C1 segment of cervical spinal cord (tissue), 14 donors: ENCODE measurements around the gene FSHR.

Experiments
- DNase-seq, 14 donors: peaks; one replicate each; lab custom pipeline; 2025; lab: John Stamatoyannopoulos, UW

FSHR gene, protein sequence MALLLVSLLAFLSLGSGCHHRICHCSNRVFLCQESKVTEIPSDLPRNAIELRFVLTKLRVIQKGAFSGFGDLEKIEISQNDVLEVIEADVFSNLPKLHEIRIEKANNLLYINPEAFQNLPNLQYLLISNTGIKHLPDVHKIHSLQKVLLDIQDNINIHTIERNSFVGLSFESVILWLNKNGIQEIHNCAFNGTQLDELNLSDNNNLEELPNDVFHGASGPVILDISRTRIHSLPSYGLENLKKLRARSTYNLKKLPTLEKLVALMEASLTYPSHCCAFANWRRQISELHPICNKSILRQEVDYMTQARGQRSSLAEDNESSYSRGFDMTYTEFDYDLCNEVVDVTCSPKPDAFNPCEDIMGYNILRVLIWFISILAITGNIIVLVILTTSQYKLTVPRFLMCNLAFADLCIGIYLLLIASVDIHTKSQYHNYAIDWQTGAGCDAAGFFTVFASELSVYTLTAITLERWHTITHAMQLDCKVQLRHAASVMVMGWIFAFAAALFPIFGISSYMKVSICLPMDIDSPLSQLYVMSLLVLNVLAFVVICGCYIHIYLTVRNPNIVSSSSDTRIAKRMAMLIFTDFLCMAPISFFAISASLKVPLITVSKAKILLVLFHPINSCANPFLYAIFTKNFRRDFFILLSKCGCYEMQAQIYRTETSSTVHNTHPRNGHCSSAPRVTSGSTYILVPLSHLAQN

DNA sequence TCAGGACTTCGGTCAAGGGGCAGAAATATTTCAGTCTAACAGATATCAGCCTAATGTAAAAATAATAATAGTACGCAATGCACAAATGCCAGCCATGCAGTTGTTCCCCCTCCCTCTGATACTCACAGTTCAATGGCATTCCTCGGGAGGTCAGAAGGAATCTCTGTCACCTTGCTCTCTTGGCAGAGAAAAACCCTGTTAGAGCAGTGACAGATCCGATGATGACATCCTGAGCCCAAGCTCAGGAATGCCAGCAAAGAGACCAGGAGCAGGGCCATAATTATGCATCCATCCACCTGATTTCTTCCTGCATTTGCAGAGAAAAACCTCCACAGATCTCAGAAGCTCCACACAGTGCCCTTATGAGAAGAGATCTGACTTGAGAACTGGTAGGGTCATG is at the start of gene FSHR:
Gene FSHR, minus strand, starts transcription at position 376 of the 400 bp plus-strand sequence. Its CDS starts 98 bp downstream, at position 278.
- no peak for DNase-seq

DNA sequence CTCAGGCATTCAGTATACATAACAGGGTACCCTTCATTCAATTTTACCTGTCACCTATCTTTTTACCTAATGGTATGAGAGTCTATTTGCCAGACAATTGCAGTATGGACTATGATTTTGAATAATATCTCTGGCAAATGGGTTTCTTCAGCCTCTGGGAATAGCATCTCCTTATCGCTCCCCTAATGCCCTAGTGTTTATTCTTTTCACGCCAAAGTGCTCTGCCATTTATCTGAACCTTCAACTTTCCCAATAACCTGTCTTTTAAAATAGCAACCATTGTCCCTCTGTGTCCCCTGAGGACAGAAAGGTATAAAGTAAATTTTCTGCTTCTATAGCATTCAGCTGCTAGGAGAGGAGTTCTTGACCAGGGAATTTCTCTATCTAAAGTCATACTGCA is 45.0 kb upstream of the FSHR start:
- no peak for DNase-seq

DNA sequence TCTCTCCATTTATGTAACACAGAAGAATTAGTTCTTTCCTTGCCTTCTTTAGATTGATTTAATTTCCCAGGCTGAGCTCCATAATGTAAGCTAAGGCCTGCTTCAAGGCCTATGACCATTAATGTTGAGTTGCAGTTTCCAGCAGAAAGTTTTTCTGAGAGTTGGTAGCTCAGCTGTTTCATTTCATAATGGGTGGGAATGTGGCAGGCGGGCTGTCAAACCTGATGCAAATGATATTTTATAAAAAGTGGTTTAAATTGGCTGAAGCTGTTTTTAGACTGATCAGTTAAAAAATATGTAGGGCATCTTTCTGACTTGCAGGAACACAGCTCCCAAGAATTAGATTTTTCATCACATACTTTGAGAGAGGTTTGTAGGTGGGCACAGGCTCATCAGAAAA is 40.4 kb upstream of the FSHR start:
- no peak for DNase-seq

DNA sequence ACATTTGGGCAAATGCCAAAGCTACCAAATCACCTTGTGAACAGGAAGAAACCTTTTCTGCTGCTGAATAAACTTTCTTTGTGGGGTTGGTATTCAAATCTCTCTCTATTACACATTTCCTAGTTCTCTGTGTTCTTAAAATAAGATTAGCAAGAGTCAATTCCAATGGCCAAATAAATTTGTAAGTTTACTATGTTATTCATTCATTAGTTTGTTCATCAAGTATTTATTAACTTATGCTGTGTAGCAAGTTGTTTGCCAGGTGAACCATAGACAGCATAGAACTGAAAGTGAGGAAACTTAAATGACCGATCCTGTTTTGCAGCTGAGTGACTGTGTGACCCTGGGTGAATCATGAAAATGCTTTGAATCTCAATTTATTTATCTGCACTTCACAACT is 37.7 kb upstream of the FSHR start:
- DNase-seq = no peak

DNA sequence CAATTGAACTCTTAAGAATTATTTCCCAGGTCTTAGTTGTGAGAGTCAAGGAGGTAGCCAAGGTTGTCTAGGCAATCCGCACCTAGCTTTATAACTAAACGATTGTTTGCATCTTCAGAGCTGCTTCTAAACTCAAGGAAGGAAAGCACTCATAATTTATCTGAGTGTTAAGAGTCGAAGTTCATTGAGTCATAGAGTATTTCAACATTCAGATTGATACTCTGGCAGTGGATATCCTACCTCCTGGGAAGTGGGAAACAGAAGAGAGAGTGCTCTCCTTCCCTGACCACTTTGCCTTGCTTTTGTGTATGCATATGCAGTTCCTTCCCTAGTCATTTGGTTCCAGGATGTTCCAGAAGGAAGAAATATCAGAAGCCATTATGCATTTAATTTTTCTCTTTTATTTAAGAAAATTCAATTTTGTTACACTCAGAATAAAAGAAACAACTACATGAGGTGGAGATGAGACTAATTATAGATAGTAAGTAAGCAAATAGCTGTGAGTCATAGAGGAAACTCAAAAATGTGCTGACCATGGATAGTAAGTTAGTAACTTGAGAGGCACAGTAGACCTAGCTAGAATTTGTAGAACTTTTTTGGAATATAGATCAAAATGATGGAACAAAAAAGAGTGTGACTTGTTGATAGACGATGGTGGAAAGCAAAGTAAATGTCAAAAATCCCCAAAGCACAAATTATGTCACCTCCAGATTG is 35.4 kb upstream of the FSHR start:
- DNase-seq = no peak

DNA sequence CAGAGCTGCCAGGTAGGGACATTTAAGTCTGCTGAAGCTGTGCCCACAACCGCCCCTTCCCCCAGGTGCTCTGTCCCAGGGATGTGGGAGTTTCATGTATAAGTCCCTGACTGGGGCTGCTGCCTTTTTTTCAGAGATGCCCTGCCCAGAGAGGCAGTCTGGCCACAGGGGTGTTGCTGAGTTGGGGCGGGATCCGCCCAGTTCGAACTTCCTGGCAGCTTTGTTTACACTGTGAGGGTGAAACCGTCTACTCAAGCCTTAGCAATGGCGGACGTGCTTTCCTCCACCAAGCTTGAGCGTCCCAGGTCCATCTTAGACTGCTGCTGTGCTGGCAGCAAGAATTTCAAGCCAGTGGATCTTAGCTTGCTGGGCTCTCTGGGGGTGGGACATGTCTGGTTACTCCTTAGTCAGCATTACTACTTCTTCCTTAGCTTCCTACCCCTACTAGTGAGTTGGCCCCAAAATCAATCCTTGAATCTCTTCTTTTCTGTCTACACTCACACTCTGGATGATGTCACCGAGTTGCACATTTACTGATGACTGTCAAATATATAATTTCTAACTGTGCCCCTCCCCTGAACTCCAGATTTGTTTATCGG is 31.8 kb upstream of the FSHR start:
- DNase-seq = no peak

DNA sequence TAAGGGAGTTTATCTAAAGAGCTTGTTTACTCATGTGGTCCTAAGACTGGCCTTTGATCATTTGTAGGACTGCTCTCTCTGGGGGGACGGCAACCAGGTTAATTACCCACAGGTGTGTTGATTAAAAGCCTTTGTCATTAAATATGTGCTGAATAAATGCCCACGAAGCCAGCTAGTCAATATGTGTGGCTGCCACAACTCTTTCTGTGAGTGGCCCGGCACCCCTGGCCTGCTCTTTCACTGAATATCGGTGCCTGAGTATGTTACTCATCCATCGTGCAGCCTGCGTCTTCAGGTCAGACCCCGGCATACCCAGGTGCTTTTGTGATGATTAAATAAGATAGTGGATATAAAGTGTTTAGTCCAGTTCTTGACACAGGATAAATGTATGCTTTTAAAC is 24.3 kb upstream of the FSHR start:
- no peak for DNase-seq

DNA sequence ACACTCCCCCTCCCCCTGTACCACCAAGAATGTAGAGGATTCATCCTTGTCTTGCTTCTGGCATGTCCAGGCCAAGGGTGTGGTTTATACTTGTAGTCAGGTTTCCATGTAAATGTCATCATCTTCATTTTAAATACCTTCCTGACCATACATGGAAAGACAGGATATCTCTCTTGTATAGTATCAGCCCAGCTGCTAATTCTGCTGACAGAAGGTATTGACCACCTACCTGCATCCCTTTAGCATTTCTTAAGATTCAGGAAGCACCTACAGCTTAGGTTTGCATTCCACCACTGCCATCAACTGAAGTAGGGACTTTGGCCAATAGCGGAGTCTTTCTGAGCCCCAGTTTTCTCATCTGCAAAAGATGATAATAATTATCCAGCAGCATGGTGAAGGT is 22.9 kb upstream of the FSHR start:
- DNase-seq = no peak

DNA sequence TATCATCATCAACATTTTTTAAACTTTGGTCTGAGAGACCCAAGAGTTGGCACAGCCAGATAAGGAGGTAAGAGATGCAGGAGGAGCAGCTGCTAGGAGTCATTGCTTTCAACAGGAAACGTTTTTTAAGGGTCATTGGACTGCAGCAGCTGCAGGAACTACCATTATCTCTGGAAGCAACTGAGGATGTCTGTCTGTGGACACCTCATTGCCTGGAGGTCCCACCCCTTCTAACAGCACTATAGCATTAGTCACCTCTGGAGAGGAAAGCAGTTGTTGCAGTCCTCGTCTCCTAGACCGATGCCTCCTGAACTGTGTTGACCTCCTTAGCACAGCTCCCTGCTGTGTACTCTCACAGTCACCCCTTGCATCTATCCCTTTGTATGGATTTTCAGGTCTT is 21.5 kb upstream of the FSHR start:
- no peak for DNase-seq

DNA sequence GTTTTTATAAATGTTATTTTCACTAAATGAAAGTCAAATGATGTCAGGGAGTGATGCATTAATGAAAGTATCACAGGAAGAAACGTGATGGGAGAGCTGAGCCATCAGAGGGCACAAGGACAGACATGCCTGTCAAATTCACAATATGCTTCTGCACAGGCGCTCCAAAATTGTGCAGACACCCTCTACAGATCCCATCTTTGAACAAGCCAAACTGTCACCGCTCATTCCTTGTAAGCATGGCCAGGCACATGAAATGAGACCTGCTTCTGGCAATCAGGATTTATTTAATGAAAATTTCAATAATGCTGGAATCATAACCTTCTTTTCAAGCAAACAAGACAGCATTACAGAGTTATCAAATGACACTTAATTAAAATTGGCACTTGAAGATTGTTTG is 20.4 kb upstream of the FSHR start:
- no peak for DNase-seq

DNA sequence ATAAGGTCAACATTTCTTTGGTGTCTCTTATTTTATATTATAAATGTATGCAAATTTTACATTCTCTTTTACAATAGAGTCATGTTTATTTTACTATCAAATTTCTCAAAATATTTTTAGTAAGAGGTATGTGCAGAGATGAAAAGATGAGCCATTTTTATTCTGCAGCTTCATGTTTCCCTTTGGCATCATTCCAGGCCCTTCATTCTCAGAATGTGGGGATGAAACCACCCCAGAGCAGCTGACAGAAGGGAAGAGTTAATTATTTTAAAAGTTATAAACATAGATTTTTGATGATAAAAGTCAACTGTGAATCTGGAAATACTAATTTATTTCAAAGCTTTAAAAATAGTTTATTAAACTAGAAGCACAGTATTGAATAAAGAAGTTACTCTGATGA is 12.8 kb upstream of the FSHR start:
- DNase-seq = no peak

DNA sequence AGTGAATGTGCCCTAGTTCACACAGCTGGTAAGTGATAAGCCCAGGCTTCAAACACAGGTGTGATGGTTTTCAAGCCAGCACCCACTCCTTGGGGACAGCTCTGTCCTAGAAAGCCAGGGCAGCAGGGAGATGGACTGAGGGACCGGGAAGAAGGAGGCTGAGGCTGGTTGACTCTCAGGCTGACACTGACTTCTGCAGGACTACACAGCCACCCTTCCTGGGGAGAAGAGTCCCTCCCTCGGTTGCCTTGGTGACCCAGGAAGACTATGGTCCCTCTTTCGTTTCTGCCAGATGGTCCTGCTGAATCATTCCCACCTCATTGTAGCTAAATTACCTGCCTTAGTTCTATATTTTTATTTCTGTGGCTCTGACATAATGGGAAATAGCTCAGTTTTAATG is 11.3 kb upstream of the FSHR start:
- DNase-seq = no peak

DNA sequence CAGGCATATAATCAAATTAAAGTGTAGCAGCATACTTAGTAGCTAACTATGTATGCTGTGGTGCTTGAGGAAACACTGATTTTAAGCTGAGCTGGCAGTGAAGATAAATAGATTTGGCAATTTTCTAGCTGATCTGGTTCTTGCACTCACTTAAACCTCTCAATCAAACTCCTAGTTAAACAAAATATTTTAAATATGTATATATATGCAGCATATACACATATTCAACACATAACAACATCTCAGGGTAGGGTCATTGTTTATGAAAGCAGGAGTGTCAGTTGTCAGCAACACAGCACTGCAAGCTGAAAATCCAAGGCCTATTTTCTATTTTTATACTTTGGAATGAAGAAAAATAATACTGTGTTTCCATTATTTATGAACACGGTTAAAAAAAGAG is 10.4 kb upstream of the FSHR start:
- no peak for DNase-seq

DNA sequence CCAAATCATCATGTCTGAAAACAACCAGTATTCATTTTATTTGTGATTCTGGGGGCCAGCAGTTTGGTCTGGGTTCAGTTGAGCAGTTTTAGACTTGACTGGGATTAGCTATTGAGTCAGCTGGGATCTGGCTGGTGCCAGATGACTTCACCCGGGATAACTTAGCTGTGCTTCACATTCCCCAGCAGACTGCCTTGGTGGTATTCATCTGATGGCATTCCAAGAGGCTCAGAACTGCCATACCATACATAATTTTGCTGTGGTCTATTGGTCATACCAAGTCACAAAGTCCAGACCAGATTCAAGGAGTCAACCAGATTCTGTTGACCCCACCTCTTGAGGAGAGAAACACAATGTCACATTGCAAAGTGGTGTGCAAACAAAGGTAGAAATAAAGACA is 7.8 kb upstream of the FSHR start:
- DNase-seq = no peak

DNA sequence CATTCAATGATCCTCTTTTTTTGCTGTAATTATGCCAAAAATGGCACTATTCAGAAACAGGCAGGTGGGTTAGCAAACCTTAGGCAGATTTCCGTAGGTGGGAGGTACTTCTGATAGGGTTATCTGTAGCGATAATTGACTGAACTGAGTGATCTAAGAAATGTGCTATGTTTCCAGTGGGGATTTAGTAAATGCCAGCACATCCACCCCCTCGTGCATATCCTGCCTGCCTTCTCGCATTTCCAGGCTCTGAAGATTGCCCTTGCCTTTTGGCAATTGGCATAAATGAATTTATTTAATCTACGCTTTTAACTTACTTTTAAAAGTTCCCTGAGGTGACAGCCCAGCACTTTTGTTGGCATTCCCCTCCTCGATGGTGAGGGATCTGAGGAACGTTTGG is 576 bp upstream of the FSHR start:
- DNase-seq = no peak

DNA sequence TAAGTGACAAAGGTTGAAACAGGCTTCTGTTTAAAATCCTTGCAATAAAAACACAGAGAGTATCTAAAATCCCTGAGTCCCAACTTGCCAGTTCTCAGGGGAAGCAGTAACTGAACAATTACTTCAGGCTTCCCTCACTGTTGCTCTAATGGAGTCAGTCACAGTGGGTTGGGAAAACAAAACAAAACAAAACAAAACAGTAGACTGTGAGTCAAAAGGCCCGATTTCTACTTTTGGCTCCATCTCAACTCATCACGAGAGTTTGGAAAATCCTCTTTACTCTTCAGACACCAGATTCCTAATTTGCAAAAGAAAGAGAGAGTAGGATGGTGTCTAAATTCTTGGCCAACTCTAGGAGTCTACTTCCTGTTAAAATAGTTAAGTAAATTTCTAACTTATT is 1.1 kb downstream of the FSHR start:
- no peak for DNase-seq

DNA sequence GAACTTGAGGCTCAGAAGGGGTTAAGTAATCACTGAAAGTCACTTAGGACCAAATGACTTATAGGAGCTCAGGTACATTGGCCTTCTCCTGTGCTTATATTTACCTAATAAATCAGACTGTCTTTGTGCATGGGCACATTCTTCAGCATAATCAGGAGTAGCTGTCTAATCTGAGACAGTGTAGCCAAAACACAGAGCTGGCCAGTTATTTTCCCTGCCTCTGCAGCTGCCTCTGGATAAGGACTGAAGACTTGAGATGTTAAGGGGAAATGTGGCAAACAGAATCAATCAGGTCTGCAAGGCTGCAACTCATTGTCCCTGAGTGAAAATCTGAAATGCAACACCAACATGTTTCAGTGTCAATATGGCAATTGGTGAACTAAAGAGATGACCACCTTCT is 1.5 kb downstream of the FSHR start:
- DNase-seq = no peak

DNA sequence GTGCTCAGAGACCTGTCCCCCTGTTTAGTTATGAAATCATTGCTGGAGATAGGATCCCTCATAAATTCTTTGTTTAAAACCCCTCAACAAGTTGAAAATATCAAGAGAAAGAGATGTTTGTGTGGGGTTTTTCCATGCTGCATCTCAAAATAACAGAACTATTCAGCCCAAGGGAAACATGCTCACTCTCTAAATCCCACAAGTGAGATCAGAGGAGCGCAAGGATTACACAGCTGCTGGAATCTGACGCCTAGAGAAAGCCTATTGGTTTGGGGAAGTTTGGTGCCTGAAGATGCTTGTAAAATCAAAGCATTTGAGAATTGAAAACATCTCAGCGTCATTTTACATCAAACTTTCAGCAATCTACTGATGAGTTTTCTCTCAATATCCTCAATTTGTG is 7.9 kb downstream of the FSHR start:
- DNase-seq = no peak

DNA sequence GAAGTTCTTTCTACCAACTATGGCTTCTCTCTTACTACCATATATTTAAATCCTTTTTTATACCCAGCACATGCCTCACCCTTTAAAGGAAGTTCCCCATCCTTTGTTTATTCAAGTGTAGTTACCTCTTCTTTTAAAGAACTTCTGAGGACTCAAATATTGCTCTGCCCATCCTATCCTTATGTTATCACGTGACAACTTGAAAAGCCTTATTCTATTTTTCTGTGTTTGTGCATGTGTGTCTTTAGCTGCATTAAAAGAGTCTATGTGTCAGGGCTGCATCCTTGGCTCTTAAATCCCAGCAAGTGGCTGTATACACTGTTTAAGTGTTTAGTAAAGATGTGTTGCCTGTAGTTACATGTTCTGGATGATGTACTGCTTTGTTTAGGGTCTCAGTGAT is 22.5 kb downstream of the FSHR start:
- no peak for DNase-seq

DNA sequence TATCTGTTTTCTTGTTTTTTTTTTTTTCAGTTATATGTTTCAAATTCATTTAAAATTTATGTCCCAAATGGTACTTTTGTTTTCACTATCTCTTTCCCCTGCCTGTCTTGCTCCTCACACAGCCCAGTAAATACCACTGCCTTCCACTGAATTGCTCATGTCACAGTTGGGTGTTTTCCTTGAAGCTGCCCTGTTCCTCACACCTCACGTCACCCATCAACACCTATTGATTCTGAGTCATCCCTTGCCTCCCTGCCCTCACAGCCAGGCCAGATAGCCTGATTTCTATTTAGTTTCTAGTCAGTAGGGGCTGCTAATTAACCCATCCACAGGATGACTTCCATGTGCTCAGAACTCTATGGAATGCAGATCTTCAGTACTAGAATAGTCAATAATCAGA is 25.3 kb downstream of the FSHR start:
- no peak for DNase-seq

DNA sequence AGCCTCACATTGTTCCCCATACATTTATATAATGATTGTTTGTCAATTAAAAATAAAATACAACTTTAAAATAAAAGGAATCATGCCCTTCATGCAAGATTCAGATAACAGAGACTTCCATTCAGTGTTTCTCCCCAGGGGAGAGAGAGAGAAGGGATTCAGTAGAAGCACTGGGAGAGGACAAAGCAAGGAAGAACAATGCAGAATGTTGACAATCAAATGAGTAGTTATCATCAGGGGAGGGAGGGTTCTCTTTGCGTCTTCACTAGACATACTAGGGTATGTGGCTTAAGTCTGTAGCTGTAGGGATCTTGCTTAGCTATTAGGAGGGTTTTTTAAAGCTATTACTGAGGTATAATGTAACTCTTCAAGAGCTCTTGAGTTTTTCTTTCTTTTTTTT is 30.7 kb downstream of the FSHR start:
- DNase-seq = no peak

DNA sequence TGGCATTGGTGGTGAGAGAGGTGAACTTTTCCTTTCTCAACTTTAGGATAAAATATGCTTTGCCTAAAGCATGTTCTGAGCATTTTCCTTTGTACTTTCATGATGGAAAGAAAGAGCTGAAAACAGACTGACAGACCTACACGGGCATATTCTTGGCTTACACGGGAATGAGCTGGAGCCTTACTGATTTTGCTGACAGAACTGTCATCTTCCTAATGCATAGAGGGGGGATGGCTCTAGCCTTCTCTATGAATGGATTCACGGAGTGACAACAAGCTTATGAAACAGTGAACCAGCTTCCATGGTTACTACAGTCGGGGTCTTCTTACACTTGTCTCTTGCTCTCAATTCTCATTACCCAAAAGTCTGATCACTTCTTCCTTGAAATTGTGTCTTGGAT is 32.2 kb downstream of the FSHR start:
- DNase-seq = no peak
